ENCODE results near the gene ZFYVE28.

Gene ZFYVE28

DNA sequence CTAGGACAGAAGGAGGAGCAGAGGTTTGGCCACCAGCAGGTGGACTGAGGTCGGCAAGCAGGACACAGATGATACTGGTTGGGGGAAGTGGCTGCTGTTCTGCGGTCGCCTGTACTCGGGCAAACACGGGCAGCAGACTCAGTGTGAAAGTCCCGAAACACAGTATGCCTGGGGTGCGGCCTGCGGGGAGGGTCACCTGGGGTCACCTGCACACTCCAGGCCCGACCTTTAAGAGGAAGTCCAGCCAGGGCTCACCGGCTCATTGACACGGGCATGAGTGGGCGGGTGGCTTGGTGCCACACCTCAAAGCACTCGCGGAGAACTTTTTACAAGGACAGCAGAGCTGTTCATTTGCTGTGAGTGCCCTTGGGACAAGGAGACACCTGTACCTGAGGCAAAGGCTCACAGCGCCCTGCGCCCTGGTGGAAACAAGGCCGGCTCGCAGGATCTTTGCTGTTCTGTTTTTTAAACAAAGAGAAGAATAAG lies 85.0 kb downstream of the ZFYVE28 start:
- DNase-seq (ENCODE audit: low read depth in 1 of 2, low spot score in 1 of 2) = no peak

DNA sequence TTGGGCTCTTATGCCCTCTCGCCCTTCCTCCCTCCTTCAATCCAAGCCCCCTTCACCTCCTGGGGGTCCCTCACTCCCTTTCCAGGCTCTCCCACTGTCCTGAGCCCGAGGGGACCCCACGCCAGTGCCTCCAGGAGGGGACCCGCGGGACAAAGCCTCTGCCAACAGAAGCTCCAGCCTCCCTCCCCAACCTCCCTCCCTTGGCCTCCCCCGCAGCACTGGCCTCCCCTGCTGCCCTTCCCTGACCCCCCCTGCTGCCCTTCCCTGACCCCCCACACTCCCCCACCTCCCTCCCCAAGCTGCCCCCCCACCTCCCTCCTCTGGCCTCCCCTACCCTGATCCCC lies 85.5 kb downstream of the ZFYVE28 start:
- DNase-seq (ENCODE audit: low read depth in 1 of 2, low spot score in 1 of 2) = no peak

DNA sequence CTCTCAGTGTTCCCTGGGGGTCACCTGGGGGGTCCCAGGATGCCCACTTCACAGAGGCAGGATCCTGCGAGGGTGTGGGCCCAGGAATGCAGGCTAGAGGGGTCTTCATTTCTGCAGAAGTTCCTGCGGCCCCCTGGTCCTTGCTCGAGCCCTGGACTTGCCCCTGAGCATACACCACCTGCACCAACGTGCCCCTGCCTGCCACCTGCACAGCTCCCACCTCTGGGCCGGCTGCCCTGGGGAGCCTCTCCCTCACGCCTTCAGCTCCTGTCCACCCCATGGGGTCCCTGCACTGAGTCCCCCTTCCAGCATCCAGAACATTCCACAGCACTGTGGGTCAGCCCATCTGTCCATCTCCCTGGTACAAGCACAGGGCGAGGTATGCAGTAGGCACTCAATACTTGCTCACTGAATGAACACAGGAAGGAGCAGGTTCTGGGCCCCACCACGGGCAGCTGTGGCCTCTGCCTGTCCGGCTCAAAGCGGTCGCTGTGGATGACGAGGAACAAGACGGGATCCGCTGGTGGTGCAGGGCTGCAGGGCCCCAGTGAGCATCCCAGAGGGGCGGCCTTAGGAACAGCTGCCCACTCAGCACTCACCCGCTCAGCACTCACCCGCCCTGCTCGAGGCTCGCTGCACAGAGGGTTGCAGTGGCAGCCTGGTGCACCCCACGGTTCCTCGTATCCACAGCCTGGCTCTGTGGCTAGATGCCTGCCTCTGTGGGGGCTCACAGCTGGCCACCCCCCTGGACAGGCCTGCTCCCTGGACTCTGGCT lies 86.1 kb downstream of the ZFYVE28 start:
- no peak for DNase-seq (ENCODE audit: low read depth in 1 of 2, low spot score in 1 of 2)

DNA sequence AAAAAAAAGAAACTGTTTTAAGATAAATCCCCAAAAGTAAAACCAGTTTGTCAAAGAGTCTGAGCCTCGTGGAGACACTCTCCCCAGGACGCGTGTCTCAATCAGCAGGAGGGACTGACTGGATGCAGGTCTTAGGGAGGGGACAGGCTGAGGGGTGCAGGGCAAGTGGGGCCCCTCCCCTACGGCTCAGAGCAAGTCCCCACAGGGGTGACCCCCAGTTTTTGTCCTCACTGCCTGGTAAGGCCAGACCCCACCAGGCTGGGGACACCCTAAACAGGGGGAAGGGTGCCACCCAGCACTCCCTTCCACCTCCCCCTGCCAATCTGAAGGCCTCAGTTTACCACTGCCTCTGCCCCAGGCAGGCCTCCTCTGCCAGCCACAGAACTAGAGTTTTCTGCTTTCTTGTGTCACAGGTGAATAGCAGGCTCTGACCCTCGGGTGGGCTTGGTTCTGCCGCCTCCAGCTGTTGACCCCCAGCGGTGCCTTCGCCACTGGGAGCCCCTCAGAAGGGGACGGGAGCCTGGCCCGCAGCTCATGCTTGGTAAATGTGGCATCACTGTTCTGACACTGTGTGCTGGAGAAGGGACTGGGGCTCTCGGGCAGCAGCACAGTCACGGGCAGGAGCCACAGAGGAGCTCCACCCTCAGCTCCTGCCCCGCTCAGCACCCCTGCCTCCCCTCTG lies 86.8 kb downstream of the ZFYVE28 start:
- DNase-seq (ENCODE audit: low read depth in 1 of 2, low spot score in 1 of 2) = no peak

DNA sequence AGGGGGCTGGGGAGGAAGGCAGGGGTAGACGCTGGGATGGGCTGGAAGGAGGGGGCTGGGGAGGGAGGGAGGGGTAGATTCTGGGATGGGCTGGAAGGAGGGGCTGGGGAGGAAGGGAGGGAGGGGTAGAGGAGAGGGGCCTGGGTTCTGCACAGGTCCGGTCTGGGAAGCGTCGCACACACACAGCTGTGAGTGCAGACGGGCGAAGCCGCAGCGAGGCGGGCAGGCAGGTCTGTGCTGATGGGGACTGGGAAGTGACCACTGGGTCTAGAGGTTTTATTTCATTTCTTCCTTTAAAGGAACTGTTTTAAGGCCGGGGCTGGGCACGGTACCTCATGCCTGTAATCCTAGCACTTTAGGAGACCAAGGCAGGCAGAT lies 87.4 kb downstream of the ZFYVE28 start:
- no peak for DNase-seq (ENCODE audit: low read depth in 1 of 2, low spot score in 1 of 2)

DNA sequence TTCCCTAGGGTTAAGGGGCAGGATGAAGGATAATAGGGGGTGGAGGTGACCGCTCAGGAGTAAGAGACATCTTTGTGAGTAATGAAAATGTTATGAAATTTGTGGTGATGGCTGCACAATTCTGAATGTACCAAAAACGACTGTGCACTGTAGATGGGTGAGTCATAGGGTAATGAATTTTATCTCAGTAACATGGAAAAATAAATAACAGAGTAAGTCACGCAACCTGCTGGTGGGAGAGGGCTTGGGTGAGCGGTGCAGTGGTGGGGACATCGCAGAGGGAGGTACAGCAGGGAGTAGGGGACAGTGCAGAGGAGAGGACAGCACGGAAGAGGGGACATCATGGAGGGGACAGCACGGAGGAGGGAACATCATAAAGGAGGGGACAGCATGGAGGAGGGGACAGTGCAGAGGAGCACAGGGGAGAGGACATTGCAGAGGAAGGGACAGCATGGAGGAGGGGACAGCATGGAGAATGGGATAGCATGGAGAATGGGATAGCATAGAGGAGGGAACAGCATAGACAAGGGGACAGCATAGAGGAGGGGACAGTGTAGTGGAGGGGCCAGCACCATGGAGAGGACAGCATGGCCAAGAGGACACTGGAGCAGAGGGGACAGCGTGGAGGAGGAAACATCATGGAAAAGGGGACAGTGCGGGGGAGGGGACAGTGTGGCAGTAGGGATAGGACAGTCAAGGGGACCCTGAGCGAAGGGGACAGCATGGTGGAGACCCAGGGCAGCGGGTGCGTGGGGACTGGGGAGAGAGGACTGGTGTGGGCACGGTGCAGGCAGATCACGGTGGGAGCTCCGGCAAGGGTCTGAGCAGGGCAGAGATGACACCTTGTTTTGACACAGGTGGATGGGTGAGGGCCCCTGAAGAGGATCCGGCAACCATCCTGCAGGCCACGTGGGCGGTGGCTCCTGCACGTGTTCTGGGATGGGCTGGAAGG lies 88.1 kb downstream of the ZFYVE28 start:
- DNase-seq (ENCODE audit: low read depth in 1 of 2, low spot score in 1 of 2) = no peak

DNA sequence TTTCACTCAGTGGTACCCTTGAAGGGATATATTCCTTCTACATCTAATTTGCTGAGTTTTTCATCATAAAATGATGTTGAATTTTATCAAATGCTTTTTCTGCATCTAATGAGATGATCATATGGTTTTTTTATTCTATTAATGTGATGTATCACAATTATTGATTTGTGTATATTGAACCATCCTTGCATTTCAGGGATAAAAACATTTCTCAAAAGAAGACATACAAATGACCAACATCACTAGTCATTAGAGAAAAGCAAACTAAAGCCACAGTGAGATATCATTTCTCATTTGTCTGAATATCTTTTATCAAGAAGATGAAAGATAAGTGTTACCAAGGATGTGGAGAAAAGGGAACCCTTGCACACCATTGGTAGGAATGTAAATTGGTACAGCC lies 90.9 kb downstream of the ZFYVE28 start:
- DNase-seq (ENCODE audit: low read depth in 1 of 2, low spot score in 1 of 2) = no peak

DNA sequence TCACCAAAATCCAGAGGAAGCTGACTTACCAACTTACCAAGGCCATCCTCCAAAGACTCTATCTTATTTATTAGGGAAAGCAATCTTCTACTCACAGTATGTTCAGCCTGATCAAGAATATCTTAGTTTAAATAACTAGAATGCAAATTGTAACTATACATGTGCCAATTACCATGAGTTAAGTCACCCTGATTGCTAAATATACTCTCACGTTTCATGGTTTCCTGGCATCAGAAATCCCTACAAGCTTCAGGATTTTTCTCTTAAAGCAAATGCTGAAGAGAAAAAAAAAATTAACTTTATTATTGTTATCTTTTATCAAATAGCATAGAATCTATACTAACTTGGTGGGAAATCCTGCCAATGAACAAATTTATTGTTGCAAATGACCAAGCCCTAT lies 93.6 kb downstream of the ZFYVE28 start:
- no peak for DNase-seq (ENCODE audit: low read depth in 1 of 2, low spot score in 1 of 2)

DNA sequence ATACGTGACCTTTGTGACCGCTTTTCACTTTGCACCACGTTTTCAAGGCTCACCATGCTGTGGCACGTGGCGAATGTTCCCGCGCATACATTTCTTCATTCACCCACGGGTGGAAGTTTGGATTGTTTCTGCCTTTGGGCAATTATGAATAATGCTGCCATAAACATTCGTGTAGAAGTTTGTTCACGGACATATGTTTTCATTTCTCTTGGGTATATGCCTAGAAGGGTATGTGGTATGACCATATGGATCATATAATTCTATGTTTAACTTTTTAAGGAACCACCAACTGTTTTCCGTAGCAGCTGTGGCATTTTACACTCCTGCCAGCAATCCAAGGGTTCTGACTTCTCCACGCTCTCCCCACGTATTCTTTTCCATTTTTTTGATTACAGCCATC lies 95.6 kb downstream of the ZFYVE28 start:
- DNase-seq (ENCODE audit: low read depth in 1 of 2, low spot score in 1 of 2) = no peak

DNA sequence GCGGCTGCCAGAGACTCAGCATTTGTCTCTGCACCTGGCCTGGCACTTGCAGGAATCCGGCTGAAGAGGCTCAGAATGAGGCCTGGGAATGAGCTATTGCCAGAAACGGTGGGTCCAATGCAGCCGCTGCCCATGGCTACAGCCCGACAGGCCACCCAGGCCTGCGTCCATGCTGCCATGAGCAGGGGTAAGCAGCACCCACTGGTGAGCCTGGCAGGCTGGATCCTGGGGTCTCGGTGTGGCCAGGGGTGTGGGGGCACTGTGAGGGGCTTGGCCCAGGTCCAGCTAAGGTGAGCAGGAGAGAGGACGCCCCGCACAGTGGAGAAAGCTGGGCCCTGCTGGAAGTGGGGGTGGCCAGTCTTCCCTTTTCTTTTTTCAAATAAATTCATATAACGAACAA lies 96.2 kb downstream of the ZFYVE28 start:
- DNase-seq (ENCODE audit: low read depth in 1 of 2, low spot score in 1 of 2) = no peak

DNA sequence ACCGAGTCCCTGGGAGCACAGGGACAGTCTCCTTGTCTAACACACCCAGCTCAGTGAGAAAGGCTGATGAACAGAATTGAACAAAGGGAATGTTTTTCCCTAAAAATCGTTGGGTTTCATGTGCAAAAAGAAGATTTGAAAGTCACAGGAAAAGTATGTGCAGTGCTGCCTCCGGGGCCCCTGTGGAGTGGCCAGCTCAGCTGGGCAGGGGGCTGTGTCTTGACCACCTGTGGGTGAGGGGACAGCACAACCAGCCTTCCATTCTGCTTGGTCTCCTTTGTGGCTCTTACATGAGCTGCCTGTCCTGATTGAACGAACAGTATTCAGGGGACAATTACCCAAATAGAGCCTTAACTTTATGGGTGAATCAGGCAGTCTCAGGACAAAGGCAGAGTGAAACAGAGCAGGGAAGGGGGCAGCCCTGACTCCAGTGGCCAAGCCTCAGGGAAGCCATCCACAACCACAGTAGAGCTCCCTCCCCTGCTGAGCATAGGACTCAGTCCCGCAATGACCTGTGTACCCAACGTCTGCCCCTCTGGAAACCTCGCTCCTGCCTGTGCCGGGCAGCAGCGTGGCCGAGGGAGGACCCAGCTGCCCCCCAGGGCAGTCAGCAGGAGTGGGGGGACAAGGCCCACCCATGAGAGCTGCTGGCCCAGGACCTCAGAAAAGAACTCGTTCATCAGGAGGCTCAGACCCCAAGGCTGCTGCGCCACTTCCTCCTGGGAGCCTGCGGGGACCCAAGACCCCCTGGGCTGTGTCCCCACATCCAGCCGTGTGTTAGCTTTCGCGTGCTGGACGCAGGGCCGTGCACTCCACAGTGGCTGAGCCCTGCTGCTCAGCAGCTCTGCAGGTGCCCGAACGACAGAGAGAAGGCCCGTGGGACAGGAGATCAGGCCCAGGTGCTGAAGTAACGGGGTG lies 96.9 kb downstream of the ZFYVE28 start:
- DNase-seq (ENCODE audit: low read depth in 1 of 2, low spot score in 1 of 2) = no peak

DNA sequence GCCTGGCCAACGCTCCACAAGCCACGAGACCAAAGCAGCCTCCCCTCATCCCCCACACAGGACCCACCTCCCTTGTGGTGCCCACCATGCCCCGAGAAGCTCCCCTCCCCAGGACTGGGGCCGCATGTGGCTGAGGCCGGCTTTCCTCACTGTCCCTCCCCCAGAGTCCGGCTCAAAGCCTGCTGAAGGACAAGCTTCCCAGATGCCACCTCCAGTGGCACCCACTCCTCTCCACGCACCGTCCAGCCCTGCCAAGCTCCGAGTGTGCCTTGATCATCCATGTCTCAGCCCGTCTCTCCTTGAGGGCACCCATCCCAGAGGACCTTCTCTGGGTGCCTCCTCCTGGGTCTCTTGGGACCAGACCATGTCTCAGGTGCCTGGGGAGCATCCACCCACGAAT lies 97.7 kb downstream of the ZFYVE28 start:
- no peak for DNase-seq (ENCODE audit: low read depth in 1 of 2, low spot score in 1 of 2)

DNA sequence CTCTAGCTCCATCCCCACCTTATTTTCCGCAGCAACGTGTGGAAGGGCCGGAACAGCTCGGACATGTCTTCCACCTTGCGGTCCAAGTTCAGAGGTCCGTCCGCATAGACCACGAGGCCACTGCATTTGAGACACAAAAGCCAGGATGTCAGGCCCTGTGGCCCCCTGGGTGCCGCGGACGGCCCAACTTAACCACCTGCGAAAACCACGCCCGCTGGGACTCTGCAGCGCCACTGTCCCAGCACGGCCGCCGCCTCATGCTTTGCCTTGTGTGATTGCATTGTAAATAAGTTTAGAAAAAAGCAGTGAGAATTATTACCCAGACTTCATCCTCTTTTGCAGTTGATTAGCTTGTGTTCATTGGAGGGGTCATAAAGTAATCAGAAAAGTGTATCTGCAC lies 98.3 kb downstream of the ZFYVE28 start:
- DNase-seq (ENCODE audit: low read depth in 1 of 2, low spot score in 1 of 2) = no peak

DNA sequence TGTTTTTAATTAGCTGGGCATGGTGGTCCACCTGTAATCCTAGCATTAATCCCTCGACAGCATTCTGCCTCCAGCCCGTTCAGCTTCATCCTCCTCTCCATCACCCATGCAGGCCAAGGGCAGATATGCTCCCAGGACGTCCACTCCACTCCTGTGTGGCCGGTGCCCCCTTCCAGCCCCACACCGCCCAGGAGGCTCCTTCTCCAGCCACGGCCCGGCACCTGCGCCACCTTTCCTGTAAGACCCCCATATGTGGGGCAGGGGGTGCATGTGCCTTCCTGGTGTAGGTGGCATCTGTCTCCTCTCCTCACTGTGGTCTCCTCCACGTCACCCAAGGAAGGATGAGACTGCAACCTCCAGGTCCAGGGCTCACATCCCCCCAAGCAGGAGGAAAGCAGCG lies 99.6 kb downstream of the ZFYVE28 start:
- no peak for DNase-seq (ENCODE audit: low read depth in 1 of 2, low spot score in 1 of 2)

DNA sequence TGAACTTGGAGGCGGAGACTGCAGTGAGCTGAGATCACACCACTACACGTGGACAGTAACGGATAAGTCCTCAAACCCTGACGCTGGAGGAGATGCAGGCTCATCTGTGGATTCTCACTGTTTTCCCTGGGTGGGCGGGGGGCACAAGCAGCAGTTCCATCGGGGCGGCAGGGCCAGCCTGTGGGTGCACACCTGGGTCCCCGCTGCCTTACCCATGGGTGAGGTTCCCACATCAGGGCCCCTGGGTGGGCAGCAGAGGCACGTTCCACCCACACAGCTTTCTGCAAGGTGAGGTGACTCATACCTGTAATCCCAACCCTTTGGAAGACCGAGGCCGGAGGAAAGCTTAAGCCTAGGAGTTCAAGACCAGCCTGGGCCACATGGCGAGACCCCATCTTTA lies 100.0 kb downstream of the ZFYVE28 start:
- DNase-seq (ENCODE audit: low read depth in 1 of 2, low spot score in 1 of 2) = no peak

DNA sequence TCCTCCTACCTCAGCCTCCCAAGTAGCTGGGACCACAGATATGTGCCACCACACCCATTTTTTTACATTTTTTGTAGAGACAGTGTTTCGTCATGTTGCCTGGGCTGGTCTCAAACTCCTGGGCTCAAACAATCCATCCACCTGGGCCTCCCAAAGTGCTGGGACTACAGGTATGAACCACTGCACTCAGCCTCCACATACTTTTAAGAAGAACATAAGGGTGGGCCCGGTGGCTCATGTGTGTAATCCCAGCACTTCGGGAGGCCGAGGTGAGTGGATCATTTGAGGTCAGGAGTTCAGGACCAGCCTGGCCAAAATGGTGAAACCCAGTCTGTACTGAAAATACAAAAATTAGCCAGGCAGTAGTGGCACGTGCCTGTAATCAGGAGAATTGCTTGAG lies 105.1 kb downstream of the ZFYVE28 start:
- no peak for DNase-seq (ENCODE audit: low read depth in 1 of 2, low spot score in 1 of 2)

DNA sequence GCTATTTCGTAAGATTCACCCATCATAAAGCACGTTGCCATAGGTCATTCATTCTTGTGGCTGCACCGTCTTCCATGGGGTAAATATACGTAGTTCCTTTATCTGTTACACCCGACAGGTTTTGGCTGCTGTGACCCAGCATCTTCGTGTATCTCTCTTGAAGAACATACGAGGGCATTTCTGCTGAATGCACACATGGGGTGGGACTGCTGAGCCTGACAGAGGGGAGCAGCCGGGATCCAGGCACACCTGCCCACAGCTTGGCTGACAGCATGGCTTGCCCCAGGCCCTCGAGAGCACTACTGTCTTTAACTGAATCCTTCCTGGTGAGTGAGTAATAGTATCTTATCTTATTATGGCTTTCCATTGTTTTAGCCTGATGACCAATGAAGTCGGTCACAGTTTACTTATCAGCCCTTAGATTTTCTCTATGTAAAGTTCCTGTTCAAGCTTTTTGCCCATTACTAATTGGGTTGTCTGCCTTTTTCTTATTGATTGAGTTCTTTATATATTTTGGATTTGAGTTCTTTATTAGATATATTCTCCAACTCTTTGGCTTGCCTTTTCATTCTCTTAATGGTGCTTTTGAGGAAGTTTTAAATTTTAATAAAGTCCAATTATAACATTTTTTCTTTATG lies 111.6 kb downstream of the ZFYVE28 start:
- DNase-seq (ENCODE audit: low read depth in 1 of 2, low spot score in 1 of 2) = no peak

DNA sequence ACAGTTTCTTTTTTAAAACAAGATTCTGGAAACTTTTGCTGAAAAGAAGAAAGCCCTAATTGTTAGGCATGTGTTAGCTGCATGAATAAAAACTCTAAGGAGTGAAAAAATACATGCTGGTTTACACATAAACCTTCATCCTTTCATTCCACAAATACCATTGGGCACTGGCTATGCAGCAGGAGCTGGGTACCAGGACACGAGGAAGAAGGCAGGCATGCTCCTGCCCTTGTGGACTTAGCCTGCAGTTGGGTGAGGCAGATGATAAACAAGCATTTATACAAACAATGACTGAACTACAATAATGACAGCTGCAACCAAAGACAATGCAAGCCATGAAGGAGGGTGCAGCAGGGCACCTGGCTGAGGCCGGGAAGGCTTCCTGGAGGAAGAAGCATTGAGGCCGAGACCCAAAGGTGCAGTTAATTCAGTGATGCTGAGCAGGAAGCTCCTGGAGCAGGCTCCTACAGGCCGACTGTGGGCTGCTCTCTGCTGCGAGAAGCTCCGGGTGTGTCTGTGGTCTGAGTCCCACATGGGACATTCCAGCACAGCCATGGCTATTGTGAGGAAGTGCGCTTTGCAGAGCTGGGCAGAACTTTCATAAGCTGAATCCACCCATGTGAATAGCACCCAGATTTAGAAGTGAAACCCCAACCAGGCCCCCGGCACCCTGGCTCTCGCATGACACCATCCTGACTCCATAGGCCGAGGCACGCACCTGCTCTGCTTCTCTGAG lies 112.5 kb downstream of the ZFYVE28 start:
- DNase-seq (ENCODE audit: low read depth in 1 of 2, low spot score in 1 of 2) = no peak

DNA sequence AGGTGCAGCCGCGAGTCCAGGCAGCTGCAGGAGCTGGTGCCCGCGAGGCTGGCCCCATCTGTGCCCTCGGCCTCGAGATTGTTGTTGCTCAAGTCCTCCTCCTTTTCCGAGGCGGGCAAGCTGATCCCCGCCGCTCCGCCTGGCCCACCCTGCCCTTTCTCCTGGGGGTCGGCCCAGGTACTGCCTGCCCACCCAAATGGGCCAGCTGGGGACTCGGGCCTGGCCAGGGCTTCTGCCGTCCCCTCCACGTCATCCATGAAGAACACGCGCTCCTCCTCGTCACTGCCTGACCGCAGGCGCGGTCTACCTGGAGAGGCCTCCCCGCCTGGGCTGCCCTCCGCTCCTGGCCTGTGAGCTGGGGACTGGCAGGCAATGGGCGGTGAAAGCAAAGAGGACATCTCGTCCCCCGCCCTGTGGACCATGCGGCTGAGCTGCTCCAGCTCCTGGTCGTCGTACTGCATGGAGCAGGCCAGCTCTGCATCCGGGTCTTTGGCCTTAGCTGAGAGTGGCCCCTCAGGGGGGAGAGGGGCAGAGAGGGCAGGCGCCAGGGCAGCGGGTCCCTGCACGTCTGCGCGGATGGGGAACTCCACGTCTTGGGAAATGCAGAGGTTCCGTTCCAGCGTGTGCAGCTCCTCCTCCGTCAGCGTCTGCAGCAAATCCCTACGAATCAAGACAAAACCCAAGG lies 113.4 kb downstream of the ZFYVE28 start:
- DNase-seq (ENCODE audit: low read depth in 1 of 2, low spot score in 1 of 2) = no peak

All from stimulated activated CD4-positive, alpha-beta T cell treated with anti-CD3 and anti-CD28 coated beads, Interleukin-15, amount 100 ng/mL, for 1 hour (primary cell).